H9 (cell line): ENCODE measurements around the gene AGMAT. TPM values are rescaled to one million over a fixed set of nuclear protein-coding genes. Genes with fewer than 3 reads are reported as not detected.

Source experiments
- DNase-seq: peaks from one replicate; pipeline ENCODE4 v3.0.0-alpha.2; 2017
- H2AFZ ChIP-seq: one replicate; pipeline ENCODE4 v1.6.1; 2013; ENCODE audit warnings: mild to moderate bottlenecking, low read length, control low read depth, moderate library complexity
- H2AK5ac ChIP-seq: 2 replicates; pipeline ENCODE4 v1.6.1; 2013; ENCODE audit warnings: low read length, control low read depth, mixed read lengths; ENCODE audit not compliant: insufficient read length
- H2BK120ac ChIP-seq: one replicate; pipeline ENCODE4 v1.6.1; 2013; ENCODE audit warnings: low read depth, mild to moderate bottlenecking, low read length, control low read depth, inconsistent platforms; ENCODE audit not compliant: poor library complexity, severe bottlenecking
- H2BK12ac ChIP-seq: 2 replicates; pipeline ENCODE4 v1.6.1; 2013; ENCODE audit warnings: low read length, control low read depth, mixed read lengths, low read depth; ENCODE audit not compliant: insufficient read length
- H2BK15ac ChIP-seq: 2 replicates; pipeline ENCODE4 v1.6.1; 2013; ENCODE audit warnings: low read depth, low read length, control low read depth
- H2BK20ac ChIP-seq: one replicate; pipeline ENCODE4 v1.6.1; 2013; ENCODE audit warnings: low read depth, mild to moderate bottlenecking, low read length, control low read depth, inconsistent platforms; ENCODE audit not compliant: poor library complexity, severe bottlenecking
- H2BK5ac ChIP-seq: 2 replicates; pipeline ENCODE4 v1.6.1; 2013; ENCODE audit warnings: low read length, control low read depth, mixed read lengths; ENCODE audit not compliant: insufficient read length
- H3K14ac ChIP-seq: 2 replicates; pipeline ENCODE4 v1.6.1; 2013; ENCODE audit warnings: low read length, control low read depth; ENCODE audit not compliant: insufficient read depth
- H3K18ac ChIP-seq: 2 replicates; pipeline ENCODE4 v1.6.1; 2013; ENCODE audit warnings: low read depth, mild to moderate bottlenecking, mixed read lengths, low read length, control low read depth; ENCODE audit not compliant: insufficient read length
- H3K23ac ChIP-seq: 2 replicates; pipeline ENCODE4 v1.6.1; 2013; ENCODE audit warnings: low read length, control low read depth, mixed read lengths, low read depth; ENCODE audit not compliant: insufficient read length
- H3K23me2 ChIP-seq: 2 replicates; pipeline ENCODE4 v1.6.1; 2013; ENCODE audit warnings: low read depth, mild to moderate bottlenecking, mixed read lengths, low read length, control low read depth; ENCODE audit not compliant: insufficient read length, poor library complexity, severe bottlenecking
- H3K27ac ChIP-seq: 2 replicates; pipeline ENCODE4 v1.5.1; 2013; ENCODE audit warnings: low read length, control low read depth, mixed read lengths, low read depth; ENCODE audit not compliant: insufficient read length
- H3K27me3 ChIP-seq: 2 replicates; pipeline ENCODE4 v1.6.1; 2013; ENCODE audit warnings: low read length, control low read depth, inconsistent platforms; ENCODE audit not compliant: insufficient read depth
- H3K4ac ChIP-seq: 2 replicates; pipeline ENCODE4 v1.6.1; 2013; ENCODE audit warnings: low read depth, mild to moderate bottlenecking, control low read depth, inconsistent platforms, low read length, moderate library complexity
- H3K4me1 ChIP-seq: 2 replicates; pipeline ENCODE4 v1.6.1; 2013; ENCODE audit warnings: low read length, control low read depth, inconsistent platforms; ENCODE audit not compliant: insufficient read depth
- H3K4me2 ChIP-seq: 2 replicates; pipeline ENCODE4 v1.6.1; 2013; ENCODE audit warnings: low read length, control low read depth, mixed read lengths; ENCODE audit not compliant: insufficient read length, insufficient read depth
- H3K56ac ChIP-seq: 2 replicates; pipeline ENCODE4 v1.6.1; 2013; ENCODE audit warnings: low read depth, mild to moderate bottlenecking, mixed read lengths, low read length, control low read depth; ENCODE audit not compliant: insufficient read length
- H3K79me1 ChIP-seq: 2 replicates; pipeline ENCODE4 v1.6.1; 2013; ENCODE audit warnings: low read depth, mild to moderate bottlenecking, moderate library complexity, low read length, control low read depth, inconsistent platforms; ENCODE audit not compliant: insufficient read depth, poor library complexity, severe bottlenecking
- H3K79me2 ChIP-seq: 2 replicates; pipeline ENCODE4 v1.6.1; 2013; ENCODE audit warnings: low read length, control low read depth, inconsistent platforms; ENCODE audit not compliant: insufficient read depth
- H3K9ac ChIP-seq: 2 replicates; pipeline ENCODE4 v1.6.1; 2013; ENCODE audit warnings: low read length, control low read depth, mixed read lengths; ENCODE audit not compliant: insufficient read length; ENCODE audit errors: extremely low read depth
- H3K9me3 ChIP-seq: one replicate; pipeline ENCODE4 v1.6.1; 2013; ENCODE audit warnings: low read depth, low read length, inconsistent platforms; ENCODE audit not compliant: control insufficient read depth
- H3T11ph ChIP-seq: one replicate; pipeline ENCODE4 v1.6.1; 2013; ENCODE audit warnings: mild to moderate bottlenecking, low read length, control low read depth, inconsistent platforms
- H4K20me1 ChIP-seq: one replicate; pipeline ENCODE4 v1.6.1; 2013; ENCODE audit not compliant: control insufficient read depth, insufficient read length, insufficient read depth
- H4K5ac ChIP-seq: 2 replicates; pipeline ENCODE4 v1.6.1; 2013; ENCODE audit warnings: low read depth, mild to moderate bottlenecking, mixed read lengths, low read length, control low read depth; ENCODE audit not compliant: insufficient read length
- H4K8ac ChIP-seq: replicated peaks from 2 replicates; pipeline ENCODE4 v1.6.1; 2013; ENCODE audit warnings: low read length, control low read depth, mixed read lengths, low read depth; ENCODE audit not compliant: insufficient read length
- H4K91ac ChIP-seq: 2 replicates; pipeline ENCODE4 v1.6.1; 2013; ENCODE audit warnings: low read depth, mild to moderate bottlenecking, moderate library complexity, mixed read lengths, low read length, control low read depth; ENCODE audit not compliant: insufficient read length
- H3K27ac Mint-ChIP-seq, 3 experiments: 2 replicates in 2 of 3; 3 replicates in 1 of 3; pipeline ENCODE4 v1.8.0; 2020 to 2021; ENCODE audit warnings: mixed read lengths in 3 of 3, mild to moderate bottlenecking in 1 of 3, moderate library complexity in 1 of 3
- H3K27me3 Mint-ChIP-seq: 2 replicates; pipeline ENCODE4 v1.8.0; 2021; ENCODE audit warnings: low read depth, mild to moderate bottlenecking, moderate library complexity, mixed read lengths
- H3K36me3 Mint-ChIP-seq, 3 experiments: 2 replicates in 2 of 3; 3 replicates in 1 of 3; pipeline ENCODE4 v1.8.0; 2020 to 2021; ENCODE audit warnings: low read depth in 3 of 3, mixed read lengths in 3 of 3; ENCODE audit not compliant: insufficient read depth in 1 of 3
- H3K4me1 Mint-ChIP-seq, 2 experiments: 2 replicates each; pipeline ENCODE4 v1.8.0; 2020; ENCODE audit warnings: mixed read lengths in 2 of 2
- H3K4me3 Mint-ChIP-seq, 2 experiments: 2 replicates in 1 of 2; 3 replicates in 1 of 2; pipeline ENCODE4 v1.8.0; 2020 to 2021; ENCODE audit warnings: mild to moderate bottlenecking in 2 of 2, mixed read lengths in 2 of 2, moderate library complexity in 1 of 2
- H3K9me3 Mint-ChIP-seq, 2 experiments: 2 replicates in 1 of 2; 3 replicates in 1 of 2; pipeline ENCODE4 v1.8.0; 2020; ENCODE audit warnings: mild to moderate bottlenecking in 2 of 2, mixed read lengths in 2 of 2, moderate library complexity in 1 of 2
- WGBS: extraction: QIAGEN DNeasy Blood & Tissue Kit; methylation state at CpG from one replicate; pipeline ENCODE4 v1.1.7; 2013; ENCODE audit warnings: missing lambda C conversion rate, low lambda C conversion rate, mixed read lengths; ENCODE audit not compliant: insufficient read length; ENCODE audit errors: extremely low coverage; 5-methylcytosine and 5-hydroxymethylcytosine counted together
- total RNA-seq: library from RNA; stranded (reverse); gene quantifications from 2 replicates; pipeline ENCODE4 v1.2.1, GENCODE V29; 2021
- TF ChIP-seq, protein P1 (sequence below): fragments of 200-600 bp; sonication (generic); conservative IDR thresholded peaks from 3 replicates; pipeline ENCODE4 v1.8.0; 2021; ENCODE audit warnings: antibody characterized with exemption, mild to moderate bottlenecking

The AGMAT gene
- total RNA-seq, 1 experiment from 2014 or later: 4.0 TPM

DNA sequence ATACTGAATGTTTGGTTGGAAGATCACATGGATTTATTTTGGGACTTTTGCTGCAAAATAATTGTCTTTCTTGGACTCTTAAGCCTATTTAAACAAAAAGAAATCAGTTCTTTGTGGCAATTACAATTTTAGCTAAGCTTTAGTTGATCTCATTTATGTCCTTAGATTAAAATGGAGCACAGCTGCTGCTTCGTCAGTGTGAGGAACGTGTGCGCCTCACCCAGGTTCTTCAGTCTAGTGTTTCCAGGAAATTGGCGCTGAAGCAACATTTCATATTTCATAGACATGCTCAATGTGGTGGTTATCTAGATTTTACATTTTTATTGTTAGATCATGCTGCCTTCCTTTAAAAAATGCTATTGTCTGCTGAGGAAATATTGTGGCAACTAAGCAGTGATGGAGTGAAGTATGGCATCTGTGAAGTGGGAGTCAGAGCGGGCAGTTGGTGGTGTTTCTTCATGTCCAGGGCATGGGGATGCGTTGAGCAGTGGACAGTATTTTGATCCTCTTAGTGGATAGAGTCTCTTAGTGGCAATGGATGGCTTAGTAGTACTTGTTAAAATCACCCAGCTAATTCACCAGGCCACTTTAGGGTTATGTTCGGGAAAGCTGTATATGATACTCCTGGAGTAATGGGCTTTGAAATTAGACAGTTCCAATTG, 38.0 kb upstream of the AGMAT start:
- Histone ChIP-seq H3K9me3 (no peaks in the 10 kb centered on the region), H3K14ac (no peak overlapping the region), H2BK5ac (no peak overlapping the region), H2AK5ac (no peak overlapping the region), H3K18ac (no peak overlapping the region), H4K20me1 (no peaks in the 10 kb centered on the region), H3T11ph (no peak overlapping the region), H3K27ac (no peak overlapping the region), H3K9ac (no peak overlapping the region), H3K79me1 (peaks cover 4% of the 10 kb centered on the region), H3K56ac (no peak overlapping the region), H4K91ac (no peak overlapping the region), H3K23ac (no peak overlapping the region), H2BK15ac (no peak overlapping the region), H3K27me3 (no peaks in the 10 kb centered on the region), H3K23me2 (no peaks in the 10 kb centered on the region), H2BK12ac (no peak overlapping the region), H2BK20ac (no peak overlapping the region), H3K79me2 (peaks cover 45% of the 10 kb centered on the region; the same call in 1 of the 2 replicates), H3K4ac (no peak overlapping the region), H3K4me2 (no peak overlapping the region), H4K8ac (no peak overlapping the region), H3K4me1 (no peaks in the 10 kb centered on the region; the same call in 1 of the 2 replicates), H2AFZ (no peak overlapping the region), H4K5ac (no peak overlapping the region), H2BK120ac (no peak overlapping the region)
- Mint-ChIP-seq H3K4me1 (peaks cover 12 to 18% of the 10 kb centered on the region in 2 experiments), H3K36me3 (peaks cover 9 to 19% (median 19%) of the 10 kb centered on the region in 3 experiments), H3K27ac (no peak overlapping the region; a peak in 1 of 7 replicates), H3K4me3 (no peak overlapping the region; a peak in 1 of 5 replicates), H3K27me3 (no peaks in the 10 kb centered on the region), H3K9me3 (no peaks in the 10 kb centered on the region)
- no CpG with 5 or more reads among the region's 7 CpGs for WGBS
- TF ChIP-seq, protein P1, sequence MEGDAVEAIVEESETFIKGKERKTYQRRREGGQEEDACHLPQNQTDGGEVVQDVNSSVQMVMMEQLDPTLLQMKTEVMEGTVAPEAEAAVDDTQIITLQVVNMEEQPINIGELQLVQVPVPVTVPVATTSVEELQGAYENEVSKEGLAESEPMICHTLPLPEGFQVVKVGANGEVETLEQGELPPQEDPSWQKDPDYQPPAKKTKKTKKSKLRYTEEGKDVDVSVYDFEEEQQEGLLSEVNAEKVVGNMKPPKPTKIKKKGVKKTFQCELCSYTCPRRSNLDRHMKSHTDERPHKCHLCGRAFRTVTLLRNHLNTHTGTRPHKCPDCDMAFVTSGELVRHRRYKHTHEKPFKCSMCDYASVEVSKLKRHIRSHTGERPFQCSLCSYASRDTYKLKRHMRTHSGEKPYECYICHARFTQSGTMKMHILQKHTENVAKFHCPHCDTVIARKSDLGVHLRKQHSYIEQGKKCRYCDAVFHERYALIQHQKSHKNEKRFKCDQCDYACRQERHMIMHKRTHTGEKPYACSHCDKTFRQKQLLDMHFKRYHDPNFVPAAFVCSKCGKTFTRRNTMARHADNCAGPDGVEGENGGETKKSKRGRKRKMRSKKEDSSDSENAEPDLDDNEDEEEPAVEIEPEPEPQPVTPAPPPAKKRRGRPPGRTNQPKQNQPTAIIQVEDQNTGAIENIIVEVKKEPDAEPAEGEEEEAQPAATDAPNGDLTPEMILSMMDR: no peak
- DNase-seq: no peak
